Common myeloid progenitor, CD34-positive (primary cell): ENCODE measurements around the gene F10.
A peak's percentile ranks its signal among the peaks of the same experiment; 100 is the strongest.
"Not testable (repeated sequence)": the region's sequence is repeated elsewhere in the genome, so short reads cannot be mapped to it uniquely, and the experiment has no call there.

Experiments
- CTCF ChIA-PET: fragments of 350-600 bp; sonication (Branson Sonifier 250); formaldehyde crosslinking; loops from one replicate; lab custom pipeline; 2021; ENCODE audit warnings: antibody characterized with exemption; lab: Charles Lee
- POLR2A ChIA-PET: fragments of 350-600 bp; sonication (Branson Sonifier 250); formaldehyde crosslinking; loops from one replicate; lab custom pipeline; 2021; ENCODE audit warnings: antibody characterized with exemption; lab: Charles Lee
- DNase-seq, 3 donors: peaks; one replicate each; pipeline versions ENCODE4 v3.0.0 to v3.0.0-alpha.2; 2013
- H3K27ac ChIP-seq, 2 experiments: 1 replicate in 1 of 2; 2 replicates in 1 of 2; pipeline ENCODE4 v1.7.0; 2013; ENCODE audit warnings: inconsistent platforms in 2 of 2, low read length in 2 of 2, mild to moderate bottlenecking in 2 of 2, low read depth in 1 of 2, moderate library complexity in 1 of 2; ENCODE audit not compliant: severe bottlenecking in 2 of 2, insufficient read depth in 1 of 2, poor library complexity in 1 of 2
- H3K27me3 ChIP-seq, 5 experiments: replicated peaks in 2 of 5; 1 replicate in 3 of 5; 2 replicates in 2 of 5; pipeline versions ENCODE4 v1.6.1 to v1.7.0; 2013; ENCODE audit warnings: low read length in 4 of 5, mild to moderate bottlenecking in 2 of 5, moderate library complexity in 2 of 5, inconsistent platforms in 1 of 5; ENCODE audit not compliant: insufficient read depth in 5 of 5, control insufficient read depth in 4 of 5
- H3K36me3 ChIP-seq, 4 experiments: 1 replicate in 2 of 4; 2 replicates in 2 of 4; pipeline versions ENCODE4 v1.6.1 to v1.7.0; 2013; ENCODE audit warnings: low read length in 3 of 4, control low read depth in 1 of 4, mild to moderate bottlenecking in 1 of 4; ENCODE audit not compliant: control insufficient read depth in 4 of 4, insufficient read depth in 4 of 4
- H3K4me1 ChIP-seq, 4 experiments: 1 replicate in 3 of 4; 2 replicates in 1 of 4; pipeline versions ENCODE4 v1.6.1 to v1.7.1; 2013; ENCODE audit warnings: low read length in 3 of 4, mild to moderate bottlenecking in 3 of 4, control low read depth in 1 of 4, inconsistent platforms in 1 of 4, moderate library complexity in 1 of 4; ENCODE audit not compliant: control insufficient read depth in 4 of 4, insufficient read depth in 4 of 4; ENCODE audit errors: control extremely low read depth in 1 of 4
- H3K4me3 ChIP-seq, 7 experiments: 1 replicate in 4 of 7; 2 replicates in 3 of 7; pipeline versions ENCODE4 v1.5.1 to v1.7.0; 2013; ENCODE audit warnings: mild to moderate bottlenecking in 7 of 7, low read length in 6 of 7, moderate library complexity in 6 of 7, inconsistent platforms in 2 of 7, low read depth in 2 of 7, control low read depth in 1 of 7; ENCODE audit not compliant: insufficient read depth in 4 of 7, control insufficient read depth in 1 of 7; ENCODE audit errors: extremely low read depth in 1 of 7
- H3K9me3 ChIP-seq, 5 experiments: 1 replicate in 4 of 5; 2 replicates in 1 of 5; pipeline versions ENCODE4 v1.6.1 to v1.7.1; 2013; ENCODE audit warnings: low read length in 4 of 5, mild to moderate bottlenecking in 2 of 5, inconsistent platforms in 1 of 5, low read depth in 1 of 5, moderate library complexity in 1 of 5; ENCODE audit not compliant: control insufficient read depth in 4 of 5, insufficient read depth in 2 of 5; ENCODE audit errors: control extremely low read depth in 1 of 5
- WGBS: methylation state at CpG from one replicate; pipeline ENCODE4 v1.1.5; 2013; ENCODE audit not compliant: insufficient coverage; 5-methylcytosine and 5-hydroxymethylcytosine counted together

F10 gene

DNA sequence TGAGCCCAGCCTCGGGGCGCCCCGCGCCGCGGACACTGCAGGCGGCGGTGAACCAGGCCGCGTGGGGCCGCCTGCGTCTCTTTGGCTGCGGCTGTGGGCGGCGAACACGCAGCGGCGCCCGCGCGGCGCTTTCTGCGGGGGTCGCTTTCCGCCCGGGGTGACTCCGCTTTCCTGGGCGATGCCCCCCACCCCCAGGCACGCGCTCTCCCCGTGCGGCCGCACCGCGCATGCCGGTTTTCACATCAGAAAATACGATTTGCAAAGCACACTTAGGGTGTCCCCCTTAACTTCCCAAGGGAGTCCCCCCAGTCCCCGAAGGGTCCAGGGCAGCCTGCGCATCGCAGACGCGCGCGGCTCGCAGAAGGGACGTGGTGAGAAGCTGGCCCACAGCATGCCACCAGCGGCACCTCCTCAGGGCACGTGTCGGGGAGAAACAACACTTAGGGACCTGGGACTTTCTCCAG lies 11.7 kb upstream of the F10 start:
- DNase-seq, result peak in 2 of 3 donors; percentile 17 to 42
- Histone ChIP-seq H3K36me3 (no peaks in the 10 kb centered on the region), H3K27me3 (peaks cover 0 to 32% (median 11%) of the 10 kb centered on the region in 5 experiments), H3K27ac (no peak overlapping the region), H3K4me1 (peaks cover 0 to 24% (median 22%) of the 10 kb centered on the region in 4 experiments), H3K9me3 (peaks cover 0 to 11% (median 6%) of the 10 kb centered on the region in 5 experiments), H3K4me3 (peak overlapping the region in 6 of 7 experiments; percentile 42 to 73 (median 56))
- ChIA-PET CTCF (no interaction called here), POLR2A (no interaction called here)
- 16% methylated on average over 45 of the region's 49 CpGs for WGBS

GRCh38 chr13:113111821-113112220 lies 10.8 kb upstream of the F10 start:
- Histone ChIP-seq H3K27me3 (peaks cover 0 to 30% (median 10%) of the 10 kb centered on the region in 5 experiments), H3K4me1 (peaks cover 0 to 24% (median 22%) of the 10 kb centered on the region in 4 experiments), H3K9me3 (peaks cover 0 to 11% (median 6%) of the 10 kb centered on the region in 5 experiments)
- H3K4me3 ChIP-seq, H3K36me3 ChIP-seq, DNase-seq, CTCF ChIA-PET, H3K27ac ChIP-seq, POLR2A ChIA-PET: not testable (repeated sequence)
- 90% methylated on average over 5 of the region's 5 CpGs for WGBS

- Histone ChIP-seq H3K4me1 (peaks cover 0 to 24% (median 22%) of the 10 kb centered on the region in 4 experiments), H3K27me3 (peaks cover 0 to 30% (median 10%) of the 10 kb centered on the region in 5 experiments), H3K9me3 (peaks cover 0 to 11% (median 6%) of the 10 kb centered on the region in 5 experiments)
- H3K36me3 ChIP-seq, H3K27ac ChIP-seq, POLR2A ChIA-PET, H3K4me3 ChIP-seq, CTCF ChIA-PET, DNase-seq: not testable (repeated sequence)
- 100% methylated on average over 1 of the region's 1 CpG for WGBS
Observed at GRCh38 chr13:113112475-113112874, 10.1 kb upstream of the F10 start.

DNA sequence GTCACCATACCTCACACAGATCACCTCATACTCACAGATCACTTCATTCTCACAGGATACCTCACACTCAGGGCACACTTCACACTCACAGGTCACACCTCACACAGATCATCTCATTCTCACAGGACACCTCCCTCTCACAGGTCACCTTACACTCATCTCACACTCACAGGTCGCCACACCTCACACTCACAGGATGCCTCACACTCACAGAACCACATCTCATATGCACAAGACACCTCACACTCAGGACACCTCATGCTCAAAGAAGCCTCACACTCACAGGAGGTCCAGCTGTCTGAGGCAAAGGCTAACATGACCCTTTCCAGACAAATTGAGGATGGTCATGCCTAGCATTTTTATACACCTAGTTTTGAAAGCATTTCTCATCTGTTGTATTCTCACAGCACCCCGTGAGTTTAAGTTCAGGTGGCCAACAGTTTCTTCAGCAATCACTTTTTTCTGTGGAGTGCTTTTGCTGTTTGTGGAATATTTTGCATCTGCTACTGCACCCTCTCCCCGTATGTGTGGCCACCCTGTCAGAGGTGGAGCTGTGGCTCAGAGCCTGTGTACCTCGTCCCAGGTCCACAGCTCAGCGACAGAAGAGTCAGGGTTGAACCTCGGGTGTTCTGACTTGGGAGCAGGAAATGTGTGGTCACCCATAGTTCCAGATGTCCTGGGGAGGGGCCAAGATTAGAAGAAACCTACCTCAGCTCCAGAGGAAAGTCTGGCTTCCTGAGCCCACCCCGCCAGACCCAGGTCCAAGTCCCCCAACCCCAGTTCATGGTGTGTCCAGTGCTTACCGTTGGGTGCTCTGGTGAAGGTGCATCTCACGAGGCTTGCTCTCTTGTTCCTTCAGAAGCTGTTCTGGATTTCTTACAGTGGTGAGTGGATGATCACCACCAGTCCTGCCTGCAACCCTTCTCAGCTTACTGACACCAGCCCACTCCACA lies 9.4 kb upstream of the F10 start:
- ChIA-PET POLR2A (no interaction called here), CTCF (interaction anchor here (1.1 to 1.2 kb wide), 3 partner anchors 9 to 78 kb away, joined by 3 to 5 read pairs (median 4); no protein-coding TSS in a partner anchor)
- WGBS, result 20% methylated on average over 8 of the region's 9 CpGs
- Histone ChIP-seq H3K4me3 (no peak overlapping the region), H3K36me3 (no peaks in the 10 kb centered on the region), H3K27me3 (peaks cover 0 to 30% (median 10%) of the 10 kb centered on the region in 5 experiments), H3K27ac (no peak overlapping the region), H3K9me3 (peaks cover 0 to 11% (median 6%) of the 10 kb centered on the region in 5 experiments), H3K4me1 (peaks cover 0 to 24% (median 22%) of the 10 kb centered on the region in 4 experiments)
- peak; percentile 31 to 56 (median 53) for DNase-seq

DNA sequence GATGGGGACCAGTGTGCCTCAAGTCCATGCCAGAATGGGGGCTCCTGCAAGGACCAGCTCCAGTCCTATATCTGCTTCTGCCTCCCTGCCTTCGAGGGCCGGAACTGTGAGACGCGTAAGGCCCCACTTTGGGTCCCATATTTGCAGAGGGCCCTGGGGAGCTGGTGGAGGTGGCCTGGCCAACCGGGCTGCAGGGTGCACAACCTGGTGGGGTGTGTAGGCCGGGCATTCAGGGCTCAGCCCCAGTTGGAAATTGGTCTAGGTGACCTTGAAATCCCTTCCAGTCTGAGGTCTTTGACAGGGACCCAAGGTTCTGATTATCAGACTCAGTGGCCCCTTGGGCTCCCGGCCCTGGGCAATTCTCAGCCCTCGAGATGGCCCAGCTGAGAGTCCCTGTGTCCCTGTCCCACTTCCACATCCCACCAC lies 8.7 kb upstream of the F10 start:
- CTCF ChIA-PET, result interaction anchor here (1.1 to 1.5 kb wide), 4 partner anchors 10 to 82 kb away, joined by 3 to 5 read pairs (median 4); no protein-coding TSS in a partner anchor
- peaks cover 0 to 9% (median 6%) of the 10 kb centered on the region in 5 experiments for H3K9me3 ChIP-seq

DNA sequence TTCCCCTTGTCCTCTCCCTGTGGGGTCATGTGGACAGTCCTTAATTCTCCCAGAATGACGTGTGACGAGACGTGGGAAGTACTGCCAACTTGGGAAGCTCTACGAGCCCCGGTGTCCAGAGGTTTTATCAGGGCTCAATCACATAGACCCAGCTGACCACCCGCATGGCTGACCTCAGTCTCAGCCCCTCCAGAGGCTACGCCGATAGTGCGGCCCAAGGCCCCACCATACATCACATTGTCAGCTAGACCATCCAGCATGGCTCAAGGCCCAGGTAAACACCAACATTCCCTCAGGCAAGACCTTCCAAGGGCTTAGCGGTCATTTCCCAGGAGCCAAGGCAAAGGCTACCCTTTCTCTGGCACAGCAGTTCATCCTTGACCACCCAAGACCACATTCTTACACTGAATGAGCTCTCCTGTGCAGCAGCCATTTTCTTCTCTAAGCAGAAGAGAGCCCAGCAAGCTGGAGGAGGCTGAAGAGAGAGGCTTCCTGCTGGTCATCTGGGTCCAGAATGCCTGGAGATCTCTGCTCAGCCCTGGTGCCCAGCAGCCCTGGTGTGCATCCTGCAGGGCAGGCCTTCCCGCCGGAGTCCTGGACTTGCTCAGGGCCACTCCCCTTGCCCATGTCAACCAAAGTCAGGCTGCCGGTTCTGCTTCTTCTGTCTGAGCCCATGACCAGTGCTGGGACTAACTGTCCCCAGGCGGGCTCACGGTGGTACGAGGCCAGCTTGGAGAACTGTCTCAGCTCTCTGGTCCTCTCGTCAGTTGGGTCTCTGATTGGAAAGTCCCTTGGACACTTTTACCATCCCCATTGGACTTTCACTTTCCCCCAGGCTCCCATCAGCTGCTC lies 7.9 kb upstream of the F10 start:
- Histone ChIP-seq H3K4me3 (no peak overlapping the region), H3K9me3 (peaks cover 0 to 1% (median under 1%) of the 10 kb centered on the region in 5 experiments), H3K36me3 (no peaks in the 10 kb centered on the region), H3K27me3 (peaks cover 0 to 22% (median 9%) of the 10 kb centered on the region in 5 experiments), H3K27ac (no peak overlapping the region), H3K4me1 (peaks cover 0 to 24% (median 22%) of the 10 kb centered on the region in 4 experiments)
- 97% methylated on average over 16 of the region's 17 CpGs for WGBS
- ChIA-PET CTCF (interaction anchor here (1.1 to 1.5 kb wide), 5 partner anchors 11 to 83 kb away, joined by 3 to 5 read pairs (median 4); no protein-coding TSS in a partner anchor), POLR2A (no interaction called here)
- DNase-seq, result no peak

More for the DNA sequence above, 8.7 kb upstream of the F10 start:
- WGBS, result 100% methylated on average over 8 of the region's 8 CpGs
- H3K36me3 ChIP-seq, result no peaks in the 10 kb centered on the region
- H3K4me1 ChIP-seq, result peaks cover 0 to 24% (median 22%) of the 10 kb centered on the region in 4 experiments
- peaks cover 0 to 30% (median 10%) of the 10 kb centered on the region in 5 experiments for H3K27me3 ChIP-seq
- H3K4me3 ChIP-seq, result no peak overlapping the region
- POLR2A ChIA-PET, result no interaction called here
- no peak overlapping the region for H3K27ac ChIP-seq
- DNase-seq, result no peak
